CD4-positive, alpha-beta T cell treated with Interleukin-12 subunit alpha and Interleukin-12 subunit beta, for 1 hour (primary cell): Measurements from ENCODE around the gene SLC25A23.
"Not testable (repeated sequence)": the region's sequence is repeated elsewhere in the genome, so short reads cannot be mapped to it uniquely, and the experiment has no call there.

Experiments used
- DNase-seq: peaks from one replicate; pipeline ENCODE4 v3.0.0-alpha.2; 2020

SLC25A23 gene

DNA sequence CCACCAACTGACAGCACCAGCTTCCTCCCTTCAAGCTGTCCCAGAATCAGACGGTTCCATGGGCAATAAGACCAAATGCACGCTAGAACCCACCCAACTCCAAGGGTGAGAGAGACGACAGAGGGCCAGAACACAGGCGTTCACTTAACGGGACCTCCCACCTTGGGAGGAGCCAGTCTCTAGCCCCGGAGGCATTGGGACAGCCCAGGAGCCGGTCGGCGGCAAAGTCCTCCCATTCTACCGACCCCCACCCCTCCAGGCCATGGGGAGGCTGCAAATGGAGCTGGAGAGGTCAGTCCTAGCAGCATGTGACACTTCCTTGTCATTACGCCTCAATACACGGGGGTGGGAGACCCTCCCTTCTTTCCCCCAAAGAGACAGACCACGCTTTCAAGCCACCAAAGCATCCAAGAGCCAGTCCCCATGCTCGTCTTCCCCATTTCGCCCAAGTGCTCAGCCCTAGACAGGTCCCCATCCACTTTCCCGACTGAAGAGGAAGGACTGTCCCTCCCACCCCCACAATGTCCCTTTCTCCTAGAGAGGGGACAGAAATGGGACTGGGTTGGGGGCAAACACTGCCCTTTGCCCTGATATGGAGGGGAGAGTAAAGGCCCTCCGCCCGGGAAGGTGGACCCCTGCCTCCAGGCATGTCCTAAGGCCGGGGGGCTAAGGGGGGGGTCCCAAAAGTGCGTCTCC, 35.9 kb downstream of the SLC25A23 start:
- peak; percentile 28 for DNase-seq

DNA sequence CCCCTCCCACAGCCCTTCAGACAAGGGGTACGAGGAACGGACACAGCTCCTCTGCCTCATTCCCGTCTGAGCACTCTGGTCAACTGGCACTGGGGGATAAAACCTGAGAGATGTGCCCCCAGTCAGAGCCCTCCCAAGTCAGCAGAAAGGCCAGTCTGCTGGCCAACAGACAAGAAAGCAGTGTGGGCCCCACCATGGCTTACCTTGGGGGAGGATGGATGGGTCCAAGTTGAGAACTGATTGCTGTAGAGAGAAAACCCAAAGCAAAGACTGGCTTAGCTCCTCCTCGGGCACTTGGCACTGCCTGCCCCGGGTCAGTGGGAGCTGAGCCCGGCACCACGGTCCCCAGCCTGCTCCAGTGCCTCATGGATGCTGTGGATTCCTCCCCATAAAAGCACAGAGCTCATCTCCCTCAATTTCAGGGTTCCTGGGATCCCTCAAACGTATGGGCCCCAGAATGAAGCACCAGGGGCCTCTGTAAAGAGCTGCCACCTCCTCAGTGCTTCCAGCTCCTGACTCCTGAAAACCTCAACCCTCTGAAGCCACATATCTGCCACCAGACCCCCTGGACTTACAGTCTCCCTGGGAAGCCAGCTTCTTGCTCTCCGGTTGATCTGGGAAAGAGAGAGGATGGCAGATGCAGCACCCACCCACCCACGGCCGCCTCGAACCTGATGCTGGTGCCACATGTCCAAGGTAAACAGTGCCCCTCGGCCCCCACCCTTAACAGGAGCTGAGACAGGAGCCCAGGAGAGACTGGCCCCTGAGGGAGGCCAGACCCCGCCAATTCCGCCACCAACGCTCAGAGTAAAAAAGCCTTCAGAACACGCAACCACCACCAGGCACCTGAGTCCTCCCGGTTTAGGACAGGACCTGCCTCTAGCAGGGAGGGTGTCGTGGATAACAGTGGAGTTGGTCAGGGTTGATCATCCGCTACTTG, 38.2 kb downstream of the SLC25A23 start:
- DNase-seq, result no peak

DNA sequence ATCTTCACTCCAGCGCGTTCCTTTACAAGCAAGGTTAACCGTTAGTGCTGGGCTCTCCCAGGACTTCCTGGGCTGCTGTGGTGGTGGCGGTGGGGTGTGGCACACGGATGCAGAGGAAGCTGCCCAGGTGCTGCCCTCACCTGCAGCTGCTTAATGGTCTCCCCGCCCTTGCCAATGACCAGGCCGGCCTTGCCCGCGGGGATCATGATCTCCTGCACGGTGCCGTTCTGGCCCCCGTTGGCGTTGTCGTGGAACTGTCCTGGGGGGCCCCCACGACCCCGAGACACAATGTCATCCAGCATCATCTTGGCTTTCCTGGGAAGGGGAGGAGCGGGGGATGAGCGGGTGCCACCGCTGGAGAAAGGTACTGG, 41.0 kb downstream of the SLC25A23 start:
- DNase-seq, result no peak

DNA sequence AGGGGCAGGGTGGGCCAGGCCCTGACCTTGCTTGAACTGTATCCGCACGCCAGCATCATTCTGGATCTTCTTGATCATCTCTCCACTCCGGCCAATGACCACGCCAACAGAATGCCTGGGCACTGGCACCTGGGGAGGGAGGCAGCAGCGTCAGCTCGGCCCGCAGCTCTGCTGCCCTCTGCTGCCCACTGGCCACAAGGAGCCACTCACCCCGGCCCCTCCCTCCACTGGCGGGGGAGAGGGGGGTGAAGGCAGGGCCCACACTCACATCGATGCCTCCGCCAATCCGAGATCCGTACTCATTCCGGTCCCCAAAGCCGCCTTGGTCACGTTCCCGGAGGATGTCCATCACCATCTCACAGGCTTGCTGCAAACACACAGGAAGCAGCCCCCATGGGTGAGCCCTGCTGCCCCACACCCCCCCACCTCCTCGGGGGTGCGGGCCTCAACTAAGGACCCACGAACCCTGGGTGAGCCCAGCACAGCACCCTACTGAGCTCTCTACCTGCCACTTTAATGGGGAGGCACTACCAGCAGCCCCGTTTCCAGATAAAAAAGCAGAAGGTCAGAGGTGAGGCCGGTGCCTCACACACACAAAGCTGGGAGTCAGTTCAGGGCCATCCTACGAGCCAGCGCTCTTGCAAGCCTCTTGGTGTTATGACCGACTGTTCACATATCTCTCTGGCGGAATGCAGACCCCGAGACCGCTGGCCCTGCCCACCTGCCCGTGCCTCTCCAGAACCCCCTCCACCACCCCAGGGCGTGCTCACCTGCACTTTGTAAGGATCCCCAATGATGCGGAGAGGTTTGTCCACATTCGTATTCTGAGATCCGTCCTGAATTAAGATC, 41.7 kb downstream of the SLC25A23 start:
- DNase-seq, result no peak

DNA sequence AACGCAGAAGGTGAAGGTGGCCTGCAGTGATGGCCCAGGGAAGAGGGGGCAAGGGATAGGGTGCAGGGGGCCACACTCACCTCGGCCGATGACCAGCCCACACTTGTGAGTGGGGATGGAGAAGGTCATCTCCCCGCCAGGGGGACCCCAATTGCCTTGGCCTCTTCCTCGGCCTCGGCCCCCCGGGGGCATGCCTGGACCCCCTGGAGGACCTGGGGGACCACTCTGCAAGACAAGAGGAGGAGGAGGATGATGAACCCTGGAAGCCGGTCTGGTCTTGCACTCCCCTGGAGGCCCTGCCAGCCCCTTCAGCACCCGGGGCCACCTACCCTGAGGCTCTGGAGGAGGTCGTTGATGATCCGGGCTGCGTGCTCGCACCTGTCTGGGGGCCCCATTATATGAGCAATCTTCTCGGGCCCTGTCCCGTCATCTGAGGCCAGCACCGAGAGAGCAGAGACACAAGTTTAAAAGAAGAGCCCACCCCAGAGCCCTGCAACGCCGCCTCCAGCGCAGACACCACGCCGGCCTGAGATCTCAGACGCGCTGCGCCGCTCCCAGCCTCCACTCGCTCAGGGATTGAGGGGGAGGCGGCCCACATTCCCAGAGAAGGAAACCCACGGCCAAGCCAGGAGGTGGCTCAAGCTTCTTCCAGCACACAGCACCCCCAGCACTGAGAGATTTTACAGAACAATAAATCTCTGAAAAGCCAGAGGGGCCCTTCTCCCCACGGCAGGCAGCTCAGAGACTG, 42.8 kb downstream of the SLC25A23 start:
- no peak for DNase-seq

DNA sequence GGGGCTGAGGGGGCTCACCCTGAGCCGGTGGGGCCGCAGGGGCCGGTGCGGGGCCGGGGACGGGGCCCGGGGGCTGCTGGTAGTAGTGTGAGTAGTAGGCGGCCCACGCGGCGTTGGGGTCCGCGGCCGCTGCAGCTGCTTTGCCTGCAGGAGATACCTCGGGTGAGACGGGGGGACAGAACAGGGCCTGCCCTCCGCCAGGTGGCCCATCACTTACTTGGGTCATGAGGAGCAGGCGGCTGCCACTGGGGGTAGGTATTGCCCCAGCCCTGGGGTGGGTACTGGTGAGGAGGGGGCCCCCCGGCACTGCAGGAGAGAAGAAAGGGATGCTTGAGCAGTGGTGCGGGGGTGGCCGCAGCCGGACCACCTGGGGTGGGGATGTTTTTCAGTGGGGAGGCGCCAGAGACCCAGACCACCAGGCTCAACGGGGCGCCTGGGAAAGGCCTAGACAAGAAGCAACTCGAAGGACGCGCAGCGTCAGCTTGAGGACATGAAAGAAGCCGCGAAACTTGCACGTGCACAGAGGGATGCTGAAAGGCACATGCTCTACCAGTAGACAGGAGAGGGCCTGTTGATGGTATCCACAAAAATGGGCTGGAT, 43.9 kb downstream of the SLC25A23 start:
- no peak for DNase-seq

DNA sequence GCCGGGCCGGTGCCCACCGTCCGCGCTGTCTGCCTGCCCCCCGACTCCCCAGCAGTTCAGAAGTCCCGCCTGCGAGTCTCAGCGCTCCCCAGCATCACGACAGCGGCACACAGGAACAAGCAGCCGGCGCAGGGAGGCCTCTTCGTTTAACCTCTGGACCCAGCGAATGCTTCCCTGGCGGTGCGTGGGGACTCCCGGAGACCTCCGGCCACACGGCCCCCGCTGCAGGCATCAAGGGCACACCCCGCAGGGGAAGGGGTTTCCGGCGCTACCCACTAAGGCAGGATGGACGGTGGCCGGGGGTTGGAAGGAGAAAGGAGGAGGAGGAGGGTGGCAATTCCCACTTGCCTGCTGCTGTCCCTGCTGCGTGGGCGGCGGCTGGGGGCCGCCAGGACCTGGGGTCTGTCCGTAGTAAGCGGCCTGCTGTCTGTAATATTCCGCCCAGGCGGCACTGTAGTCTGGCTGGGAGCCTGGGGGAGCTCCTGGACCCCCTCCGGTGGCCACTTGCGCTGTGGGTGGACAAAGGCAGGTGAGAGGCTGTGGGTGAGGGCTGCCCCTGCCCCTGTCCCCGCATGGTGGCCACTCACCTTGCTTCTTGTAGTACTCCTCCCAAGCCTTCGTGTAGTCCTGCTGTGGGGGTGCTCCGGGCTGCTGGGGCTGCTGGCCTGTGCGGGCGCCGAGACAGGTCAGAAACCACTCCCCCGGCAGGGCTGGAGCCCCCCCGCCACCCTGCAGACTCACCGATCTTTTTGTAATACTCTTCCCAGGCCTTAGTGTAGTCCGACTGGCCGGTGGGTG, 44.6 kb downstream of the SLC25A23 start:
- no peak for DNase-seq

DNA sequence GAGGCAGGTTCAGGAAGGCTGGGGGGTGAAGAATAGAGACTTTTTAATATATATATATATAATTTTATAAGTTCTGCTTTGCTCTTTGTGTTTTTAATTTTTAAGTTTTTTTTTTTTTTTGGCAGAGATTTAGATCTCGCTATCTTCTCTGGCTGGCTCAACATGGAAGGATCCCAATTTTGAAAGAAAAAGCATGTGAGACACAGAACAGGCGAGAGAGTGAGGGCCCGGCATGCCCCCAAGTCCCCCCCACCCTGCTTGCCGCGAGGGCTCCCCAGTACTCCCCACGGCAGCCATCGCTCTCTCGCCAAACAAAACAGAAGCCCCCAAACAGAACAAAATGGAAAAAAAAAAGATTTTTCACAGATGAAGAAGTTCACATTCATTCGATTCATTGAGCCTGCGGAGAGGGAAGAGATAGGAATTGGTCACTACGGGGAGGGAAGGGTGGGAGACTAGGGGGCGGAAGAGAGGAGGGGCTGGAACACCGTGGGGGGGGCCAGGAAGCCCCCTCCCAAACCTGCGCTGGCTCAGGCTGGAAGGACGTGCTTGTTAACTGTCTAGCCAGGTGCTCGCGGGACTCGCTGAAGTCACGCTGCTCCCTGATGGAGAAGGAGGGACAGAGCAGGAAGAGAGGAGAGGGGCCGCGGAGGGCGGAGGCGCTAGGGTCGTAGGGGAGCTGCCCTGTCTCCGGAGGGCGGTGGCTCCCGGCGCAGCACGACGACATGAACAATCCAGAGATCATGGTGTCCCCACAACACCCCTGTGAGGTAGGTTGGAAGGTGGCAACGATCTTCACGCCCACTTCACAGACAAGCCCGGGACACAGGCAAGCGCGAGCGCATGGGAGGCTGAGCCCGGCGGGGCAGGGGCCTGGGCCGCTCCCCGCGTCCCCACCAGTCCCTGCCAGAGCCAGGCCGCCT, 45.6 kb downstream of the SLC25A23 start:
- DNase-seq, result no peak

DNA sequence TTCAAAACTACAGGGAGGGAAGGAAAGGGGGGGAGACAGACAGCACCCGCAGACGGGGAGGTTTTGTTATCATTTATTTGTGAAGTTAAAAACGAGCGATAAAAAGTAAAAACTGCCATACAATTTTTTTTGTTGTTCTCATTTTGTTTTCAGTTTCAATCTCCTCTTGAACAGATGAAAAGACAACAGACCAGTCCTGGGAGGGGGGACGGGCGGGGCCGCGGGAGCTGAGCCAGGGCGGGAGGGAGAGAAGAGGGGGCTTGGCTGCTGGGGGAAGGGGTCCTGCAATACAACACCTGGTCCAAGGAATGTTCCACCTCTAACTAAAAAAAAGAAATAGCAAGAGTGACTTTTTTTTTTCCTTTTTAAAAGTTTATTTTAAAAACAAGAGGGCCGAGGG, 46.3 kb downstream of the SLC25A23 start:
- DNase-seq, result no peak

DNA sequence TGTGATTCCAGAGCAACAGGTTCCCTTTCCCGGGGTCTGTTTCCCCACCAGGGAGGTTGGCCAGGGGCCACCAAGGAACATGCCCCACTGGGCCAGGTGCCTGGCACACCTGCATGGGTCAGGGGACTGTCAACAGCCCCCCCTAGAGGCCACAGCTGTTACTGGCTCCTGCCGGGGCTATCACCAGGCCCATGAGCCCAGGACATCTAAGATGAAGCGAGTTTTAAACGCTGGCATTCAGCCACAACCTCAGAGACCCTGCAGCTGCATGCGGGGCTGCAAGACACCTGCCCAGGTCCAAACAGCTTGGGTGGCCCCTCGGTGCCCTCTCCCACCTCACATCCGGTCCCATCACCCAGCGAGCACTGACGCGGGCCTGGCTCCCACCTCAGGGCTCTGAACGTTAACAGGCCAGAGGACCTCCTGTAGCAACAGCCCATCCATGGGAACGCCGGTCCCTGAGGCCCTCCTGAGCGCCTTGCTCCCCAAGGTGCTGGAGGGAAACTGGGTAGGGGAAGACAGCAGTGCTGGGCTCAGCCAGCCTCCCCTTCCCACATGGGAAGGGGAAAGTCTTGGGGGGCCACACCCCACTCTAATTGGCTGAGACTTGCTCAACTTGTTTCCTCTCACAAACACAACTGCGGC, 47.0 kb downstream of the SLC25A23 start:
- peak; percentile 60 for DNase-seq

DNA sequence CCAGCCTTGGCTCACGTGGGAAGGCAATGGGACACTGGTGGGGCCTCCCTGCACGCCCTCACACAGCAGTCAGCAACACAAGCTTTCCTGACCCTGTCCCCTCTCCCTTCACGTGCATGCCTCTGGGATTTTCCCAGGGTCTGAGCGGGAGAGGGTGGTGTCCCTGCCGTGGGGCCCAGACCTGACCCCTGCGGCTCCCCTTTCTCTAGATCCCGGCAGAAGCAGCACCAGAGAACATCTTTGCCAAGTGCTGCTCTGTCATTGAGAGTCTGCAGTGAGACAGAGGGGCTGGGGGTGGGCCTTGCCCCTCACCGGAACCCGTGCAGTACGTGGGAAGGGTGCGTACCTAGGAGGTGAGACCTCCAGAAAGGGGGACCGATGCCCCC, 47.5 kb downstream of the SLC25A23 start:
- no peak for DNase-seq

DNA sequence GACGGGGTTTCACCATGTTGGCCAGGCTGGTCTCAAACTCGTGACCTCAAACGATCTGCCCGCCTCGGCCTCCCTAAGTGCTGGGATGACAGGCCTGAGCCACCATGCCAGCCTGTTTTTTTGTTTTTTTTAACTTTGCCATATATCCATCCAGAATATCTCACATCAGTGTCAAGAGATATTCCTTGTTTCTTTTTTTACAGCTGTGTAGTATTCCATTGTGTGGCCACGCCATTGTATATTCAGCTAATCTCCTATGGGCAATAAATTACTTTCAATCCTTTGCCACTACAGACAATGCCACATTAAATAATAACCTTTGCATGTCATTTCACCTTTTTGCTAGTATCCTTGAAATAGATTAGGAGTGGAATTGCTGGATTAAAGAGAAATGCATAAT, 50.2 kb downstream of the SLC25A23 start:
- DNase-seq, result no peak

DNA sequence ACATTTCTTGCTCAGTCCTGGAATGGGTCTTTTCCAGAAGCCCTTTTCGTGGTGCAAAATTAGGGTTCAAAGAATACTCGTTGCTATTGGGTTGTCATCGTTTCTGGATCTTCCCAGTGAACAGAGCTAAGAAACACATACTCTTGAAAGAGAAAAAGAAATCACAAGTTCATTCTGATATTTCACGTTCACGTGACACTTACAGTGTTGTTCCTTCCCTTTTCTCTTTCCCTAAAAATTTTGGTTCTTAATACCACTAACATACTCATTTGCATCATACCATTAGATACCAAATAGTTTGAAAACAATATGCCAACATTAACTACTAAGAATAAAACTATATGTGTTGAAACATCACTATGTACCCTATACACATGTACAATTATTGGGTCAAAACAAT, 53.2 kb downstream of the SLC25A23 start:
- DNase-seq, result no peak

DNA sequence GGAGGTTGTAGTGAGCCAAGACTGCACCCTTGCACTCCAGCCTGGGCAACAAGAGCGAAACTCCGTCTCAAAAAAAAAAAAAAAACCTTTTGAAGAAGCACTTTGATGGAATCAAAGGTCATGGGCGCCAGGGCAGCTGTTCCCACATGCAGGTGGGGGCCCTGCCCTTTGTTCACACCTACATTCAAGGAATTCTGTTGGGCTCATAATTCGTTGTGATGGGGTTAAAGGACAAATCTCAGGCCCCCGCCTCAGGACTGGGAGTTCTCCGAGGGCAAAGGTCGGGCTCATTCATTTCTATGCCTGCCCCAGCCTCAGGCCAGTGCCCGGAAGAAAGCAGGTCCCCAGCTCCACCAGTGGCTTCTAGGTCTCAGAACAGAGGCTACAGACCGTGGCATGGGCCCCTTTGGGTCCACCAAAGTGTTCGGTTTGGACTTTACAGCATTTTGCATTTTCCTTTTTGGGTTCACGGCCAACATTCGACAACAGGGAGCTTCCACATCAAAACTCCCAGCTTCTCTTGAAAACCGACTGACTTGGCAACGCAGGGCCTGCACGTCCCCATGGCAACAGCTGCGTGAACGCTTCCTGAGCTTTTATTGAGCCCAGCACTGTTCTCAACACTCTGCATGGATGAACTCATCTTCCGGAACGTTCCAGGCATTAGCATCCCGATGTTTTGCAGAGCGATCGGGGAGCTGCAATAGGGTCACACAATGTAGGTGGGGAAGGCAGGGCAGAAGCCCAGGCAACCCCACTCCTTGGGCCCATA, 56.6 kb downstream of the SLC25A23 start:
- no peak for DNase-seq

DNA sequence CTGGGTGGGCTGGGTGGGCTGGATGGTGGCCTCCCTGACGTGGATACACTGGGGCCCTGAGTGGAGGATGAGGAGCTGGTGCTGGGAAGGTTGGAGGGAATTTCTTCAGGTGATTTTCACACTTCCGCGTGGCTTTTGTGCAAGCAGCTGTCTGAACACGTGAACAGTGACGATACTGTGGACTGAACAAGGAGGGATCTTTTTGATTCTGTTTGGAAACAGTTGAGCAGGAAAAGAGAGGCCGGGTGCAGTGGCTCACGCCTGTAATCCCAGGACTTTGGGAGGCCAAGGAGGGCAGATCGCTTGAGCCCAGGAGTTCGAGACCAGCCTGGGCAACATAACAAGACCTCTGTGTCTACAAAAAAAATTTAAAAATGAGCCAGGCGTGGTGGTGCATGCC, 57.5 kb downstream of the SLC25A23 start:
- no peak for DNase-seq

DNA sequence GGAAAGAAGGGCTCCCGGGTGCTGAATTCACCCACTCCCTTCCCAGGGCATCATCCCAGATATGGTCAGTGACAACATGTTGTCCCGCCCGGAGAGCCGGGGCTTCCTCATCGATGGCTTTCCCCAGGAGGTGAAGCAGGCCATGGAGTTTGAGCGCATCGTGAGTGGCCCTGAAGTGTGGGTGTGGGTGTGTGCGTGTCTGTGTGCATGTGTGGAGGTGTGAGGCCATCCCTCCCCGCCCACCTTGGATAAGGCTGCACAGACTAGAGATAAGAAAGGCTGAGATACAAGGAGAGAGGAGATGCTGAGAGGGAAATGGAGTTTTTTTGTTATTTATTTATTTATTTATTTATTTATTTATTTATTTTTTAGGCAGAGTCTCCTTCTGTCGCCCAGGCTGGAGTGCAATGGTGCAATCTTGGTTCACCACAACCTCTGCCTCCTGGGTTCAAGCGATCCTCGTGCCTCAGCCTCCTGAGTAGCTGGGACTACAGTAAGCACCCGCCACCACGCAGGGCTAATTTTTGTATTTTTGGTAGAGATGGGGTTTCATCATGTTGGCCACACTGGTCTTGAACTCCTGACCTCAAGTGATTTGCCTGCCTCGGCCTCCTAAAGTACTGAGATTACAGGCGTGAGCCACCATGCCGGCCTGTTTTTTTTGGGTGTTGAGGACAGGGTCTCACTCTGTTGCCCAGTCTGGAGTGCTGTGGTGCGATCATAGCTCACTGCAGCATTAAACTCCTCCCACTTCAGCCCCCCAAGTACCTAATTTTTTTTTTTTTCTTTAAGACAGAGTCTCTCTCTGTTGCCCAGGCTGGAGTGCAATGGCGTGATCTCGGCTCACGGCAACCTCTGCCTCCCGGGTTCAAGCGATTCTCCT, 59.3 kb downstream of the SLC25A23 start:
- not testable (repeated sequence) for DNase-seq

DNA sequence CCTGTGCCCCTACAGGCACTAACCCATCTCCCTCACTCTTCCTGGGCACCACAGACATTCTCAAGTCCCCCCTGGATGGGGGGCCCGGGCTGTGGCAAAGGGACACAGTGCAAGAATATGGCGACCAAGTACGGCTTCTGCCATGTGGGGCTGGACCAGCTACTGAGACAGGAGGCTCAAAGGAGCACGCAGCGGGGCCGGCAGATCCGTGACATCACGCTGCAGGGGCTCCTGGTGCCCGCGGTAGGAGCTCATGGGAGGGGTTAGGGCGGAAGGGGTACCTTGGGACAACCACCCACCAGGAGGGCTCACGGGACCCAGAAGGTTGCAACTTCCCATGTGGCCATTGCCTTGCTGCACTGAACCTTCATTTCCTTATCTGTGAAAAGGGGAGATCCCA, 63.3 kb downstream of the SLC25A23 start:
- no peak for DNase-seq

DNA sequence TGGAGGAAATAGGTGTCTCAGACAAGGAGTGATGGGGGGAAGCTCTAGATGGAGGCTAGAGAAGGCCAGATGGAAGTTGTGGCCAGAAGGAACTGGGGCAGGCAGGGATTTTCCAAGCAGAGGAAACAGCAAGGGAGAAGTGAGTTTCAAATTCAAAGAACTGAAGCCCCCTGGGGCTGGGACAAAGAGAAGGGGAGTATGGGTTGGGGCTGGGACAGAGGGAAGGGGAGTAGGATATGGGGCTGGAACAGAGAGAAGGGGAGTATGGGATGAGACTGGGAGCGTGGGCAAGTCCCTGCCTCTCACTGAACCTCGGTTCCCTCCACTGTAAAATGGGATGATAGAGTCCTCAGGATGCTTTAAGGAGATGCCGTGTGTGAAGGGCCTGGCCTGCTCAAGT, 64.8 kb downstream of the SLC25A23 start:
- no peak for DNase-seq
